Peyer's patch (tissue), 4 donors: ENCODE measurements around the gene LEUTX. TPM values are rescaled to one million over a fixed set of nuclear protein-coding genes. Genes with fewer than 3 reads are reported as not detected.

ENCODE experiments used
- DNase-seq, 3 donors: peaks; one replicate each; pipeline ENCODE4 v3.0.0-alpha.2; 2017 to 2019
- H3K27ac ChIP-seq, 4 donors: fragments of 200-600 bp; sonication (generic); one replicate each; pipeline ENCODE4 v1.5.1; 2016 to 2019
- H3K27me3 ChIP-seq, 2 donors: fragments of 200-600 bp; sonication (generic); one replicate each; pipeline ENCODE4 v1.5.1; 2019
- H3K36me3 ChIP-seq, 3 donors: fragments of 200-600 bp; sonication (generic); one replicate each; pipeline ENCODE4 v1.5.1; 2016 to 2019
- H3K4me1 ChIP-seq, 4 donors: fragments of 200-600 bp; sonication (generic); one replicate each; pipeline ENCODE4 v1.5.1; 2016 to 2019
- H3K4me3 ChIP-seq, 4 donors: fragments of 200-600 bp; sonication (generic); 1 replicate in 3 of 4; 2 replicates in 1 of 4; pipeline ENCODE4 v1.5.1; 2016 to 2019; ENCODE audit warnings: mild to moderate bottlenecking in 1 of 4
- H3K9me3 ChIP-seq, 4 donors: fragments of 200-600 bp; sonication (generic); one replicate each; pipeline ENCODE4 v1.5.1; 2016 to 2019; ENCODE audit warnings: mild to moderate bottlenecking in 1 of 4
- POLR2A ChIP-seq, 2 donors: fragments of 450-650 bp; IDR thresholded peaks; one replicate each; pipeline ENCODE4 v1.5.1; 2017; ENCODE audit warnings: antibody characterized with exemption in 2 of 2, mild to moderate bottlenecking in 2 of 2, moderate library complexity in 2 of 2
- total RNA-seq, 4 donors: library from RNA; depleted of rRNA; stranded (reverse); fragments of >200 nt; gene quantifications; one replicate each; pipeline ENCODE4 v1.1.0, GENCODE V29; 2016
- TF ChIP-seq, protein P1 (sequence below), 6 experiments: fragments of 450-650 bp in 4 of 6; fragments of 200-600 bp in 2 of 6; sonication (generic) in 1 of 6; IDR thresholded peaks; one replicate each; pipeline ENCODE4 v1.5.1; 2017 to 2019; ENCODE audit warnings: antibody characterized with exemption in 6 of 6, mild to moderate bottlenecking in 3 of 6, moderate library complexity in 1 of 6

LEUTX gene
- total RNA-seq, 4 donors from 2014 or later = not detected

DNA sequence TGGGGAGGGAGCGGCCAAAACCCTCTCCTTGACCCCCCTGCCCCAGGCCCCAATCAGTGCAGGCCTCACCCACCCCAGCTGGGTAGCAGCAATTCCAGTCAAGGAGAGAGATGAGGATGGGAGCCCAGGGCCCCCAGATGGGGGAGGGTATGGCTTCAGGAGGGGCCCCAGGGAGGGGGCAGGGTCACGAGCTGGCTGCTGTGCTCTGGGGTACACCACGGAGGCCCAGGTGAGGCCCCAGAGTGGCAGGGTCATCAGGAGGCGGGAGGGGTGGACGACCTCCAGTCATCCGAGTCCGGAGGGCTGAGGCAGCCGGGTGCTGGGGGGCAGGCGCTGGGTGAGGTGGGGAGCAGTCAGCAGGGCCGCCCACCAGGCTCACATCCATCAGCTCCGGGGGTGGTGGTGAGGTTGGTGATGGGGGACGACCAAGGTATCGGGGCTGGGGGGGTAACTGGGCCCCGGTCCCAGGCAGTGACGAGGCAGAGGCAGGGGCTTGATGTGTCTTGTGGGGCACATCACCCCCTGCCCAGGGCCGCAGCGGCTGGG is 47.0 kb downstream of the LEUTX start:
- H3K27me3 ChIP-seq = no peaks in the 10 kb centered on the region
- TF ChIP-seq, protein P1, sequence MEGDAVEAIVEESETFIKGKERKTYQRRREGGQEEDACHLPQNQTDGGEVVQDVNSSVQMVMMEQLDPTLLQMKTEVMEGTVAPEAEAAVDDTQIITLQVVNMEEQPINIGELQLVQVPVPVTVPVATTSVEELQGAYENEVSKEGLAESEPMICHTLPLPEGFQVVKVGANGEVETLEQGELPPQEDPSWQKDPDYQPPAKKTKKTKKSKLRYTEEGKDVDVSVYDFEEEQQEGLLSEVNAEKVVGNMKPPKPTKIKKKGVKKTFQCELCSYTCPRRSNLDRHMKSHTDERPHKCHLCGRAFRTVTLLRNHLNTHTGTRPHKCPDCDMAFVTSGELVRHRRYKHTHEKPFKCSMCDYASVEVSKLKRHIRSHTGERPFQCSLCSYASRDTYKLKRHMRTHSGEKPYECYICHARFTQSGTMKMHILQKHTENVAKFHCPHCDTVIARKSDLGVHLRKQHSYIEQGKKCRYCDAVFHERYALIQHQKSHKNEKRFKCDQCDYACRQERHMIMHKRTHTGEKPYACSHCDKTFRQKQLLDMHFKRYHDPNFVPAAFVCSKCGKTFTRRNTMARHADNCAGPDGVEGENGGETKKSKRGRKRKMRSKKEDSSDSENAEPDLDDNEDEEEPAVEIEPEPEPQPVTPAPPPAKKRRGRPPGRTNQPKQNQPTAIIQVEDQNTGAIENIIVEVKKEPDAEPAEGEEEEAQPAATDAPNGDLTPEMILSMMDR (IDR thresholded peaks at IDR 0.05) = no peak
- no peak for TF ChIP-seq POLR2A (IDR thresholded peaks at IDR 0.05)
- peaks cover 0 to 53% (median 0%) of the 10 kb centered on the region in 3 donors for H3K36me3 ChIP-seq
- DNase-seq = no peak
- H3K27ac ChIP-seq = no peak overlapping the region
- H3K4me1 ChIP-seq = peaks cover 0 to 16% (median 4%) of the 10 kb centered on the region in 4 donors
- no peak overlapping the region for H3K4me3 ChIP-seq
- no peaks in the 10 kb centered on the region for H3K9me3 ChIP-seq

DNA sequence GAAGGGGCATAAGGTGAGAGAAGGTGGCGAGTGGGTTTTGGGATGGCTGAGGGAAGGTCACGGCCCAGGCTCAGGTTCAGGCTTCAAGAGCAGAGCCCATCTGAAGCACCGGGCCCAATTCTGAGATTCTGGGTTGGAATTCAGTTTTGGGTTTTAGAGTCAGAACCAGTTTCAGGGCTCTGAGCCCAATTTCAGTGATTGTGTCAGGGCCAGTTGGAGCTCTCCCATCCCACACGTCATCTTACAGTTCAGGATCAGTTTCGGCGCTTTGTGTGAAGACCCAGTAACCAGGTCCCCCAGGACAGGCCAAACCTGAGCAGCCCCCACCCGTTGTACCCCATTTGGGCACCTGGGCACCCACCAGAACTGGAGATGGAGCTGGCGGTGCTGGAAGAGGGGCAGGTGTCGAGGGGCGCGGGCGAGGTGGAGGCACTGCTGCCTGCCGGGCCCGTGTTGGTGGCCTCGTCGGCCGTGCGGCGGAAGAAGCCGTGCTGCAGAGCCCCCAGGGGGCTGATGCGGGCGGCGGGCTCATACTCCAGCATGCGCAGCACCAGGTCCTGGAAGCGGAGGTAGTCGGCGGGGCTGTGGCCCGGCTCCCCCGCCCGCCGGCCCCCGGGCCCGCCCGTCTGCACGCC is 47.8 kb downstream of the LEUTX start:
- H3K27ac ChIP-seq = no peak overlapping the region
- no peaks in the 10 kb centered on the region for H3K27me3 ChIP-seq
- DNase-seq = peak in 1 of 3 donors; percentile 44
- no peak for TF ChIP-seq POLR2A (IDR thresholded peaks at IDR 0.05)
- TF ChIP-seq, protein P1 (IDR thresholded peaks at IDR 0.05) = no peak
- no peaks in the 10 kb centered on the region for H3K9me3 ChIP-seq
- H3K36me3 ChIP-seq = peaks cover 0 to 61% (median 0%) of the 10 kb centered on the region in 3 donors
- peaks cover 0 to 16% (median 4%) of the 10 kb centered on the region in 4 donors for H3K4me1 ChIP-seq
- no peak overlapping the region for H3K4me3 ChIP-seq

DNA sequence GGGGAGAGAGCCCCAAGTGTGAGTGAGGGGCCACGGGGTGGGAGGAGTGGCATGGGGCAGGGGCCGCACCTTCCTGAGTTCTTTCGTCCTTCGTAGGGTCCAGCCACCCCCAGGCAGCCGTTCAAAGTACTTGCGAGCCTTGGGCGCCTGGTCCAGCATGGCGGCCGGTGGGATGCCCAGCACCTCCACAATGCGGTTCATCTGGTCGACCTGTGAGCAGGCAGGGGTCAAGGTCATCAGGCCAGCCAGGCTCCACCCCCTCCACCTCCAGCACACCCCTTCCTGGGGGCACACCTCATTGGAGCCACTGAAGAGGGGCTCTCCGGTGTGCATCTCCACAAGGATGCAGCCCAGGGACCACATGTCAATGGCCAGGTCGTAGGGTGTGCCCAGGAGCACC is 48.6 kb downstream of the LEUTX start:
- Histone ChIP-seq H3K4me1 (peaks cover 0 to 23% (median 4%) of the 10 kb centered on the region in 4 donors), H3K4me3 (no peak overlapping the region), H3K9me3 (no peaks in the 10 kb centered on the region), H3K27me3 (no peaks in the 10 kb centered on the region), H3K27ac (no peak overlapping the region), H3K36me3 (peaks cover 0 to 68% (median 0%) of the 10 kb centered on the region in 3 donors)
- no peak for DNase-seq
- TF ChIP-seq, protein P1 (IDR thresholded peaks at IDR 0.05) = no peak
- TF ChIP-seq POLR2A (IDR thresholded peaks at IDR 0.05) = no peak

DNA sequence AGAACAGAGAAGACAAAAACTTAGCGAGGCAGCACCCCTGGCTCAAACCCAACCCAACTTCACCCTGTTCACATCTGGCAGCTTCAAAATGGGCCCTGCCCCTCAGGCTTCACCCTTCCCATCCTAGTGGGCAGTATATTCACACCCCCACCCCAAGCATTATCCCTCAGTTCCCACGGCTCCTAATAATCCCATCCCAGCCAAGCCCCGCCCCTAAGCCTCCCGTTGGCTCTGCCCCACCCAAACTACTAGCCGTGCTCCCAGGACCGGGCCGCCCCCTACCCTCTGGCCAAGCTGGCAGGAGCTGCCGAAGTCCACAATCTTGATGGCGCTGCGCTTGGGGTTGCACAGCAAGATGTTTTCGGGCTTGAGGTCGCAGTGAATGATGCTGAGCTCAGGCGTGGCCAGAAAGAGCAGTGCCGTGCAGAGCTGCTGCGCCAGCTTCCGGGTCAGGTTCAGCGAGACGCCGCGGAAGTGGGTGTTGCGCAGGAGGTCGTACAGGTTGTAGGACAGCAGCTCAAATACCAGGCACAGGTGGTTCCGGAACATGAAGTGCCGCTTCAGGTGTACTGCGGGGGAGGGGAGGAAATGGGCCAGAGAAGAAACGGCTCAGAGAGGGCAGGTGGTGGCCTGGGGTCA is 49.5 kb downstream of the LEUTX start:
- H3K27ac ChIP-seq = peak overlapping the region in 1 of 4 donors; percentile 46
- TF ChIP-seq, protein P1 (IDR thresholded peaks at IDR 0.05) = no peak
- TF ChIP-seq POLR2A (IDR thresholded peaks at IDR 0.05) = no peak
- peak in 2 of 3 donors; percentile 41 to 74 for DNase-seq
- H3K9me3 ChIP-seq = no peaks in the 10 kb centered on the region
- H3K36me3 ChIP-seq = peaks cover 0 to 68% (median 0%) of the 10 kb centered on the region in 3 donors
- peaks cover 0 to 32% (median 8%) of the 10 kb centered on the region in 4 donors for H3K4me1 ChIP-seq
- H3K4me3 ChIP-seq = no peak overlapping the region
- H3K27me3 ChIP-seq = no peaks in the 10 kb centered on the region

GRCh38 chr19:39828654-39829032 is 50.0 kb downstream of the LEUTX start:
- no peak for TF ChIP-seq POLR2A (IDR thresholded peaks at IDR 0.05)
- TF ChIP-seq, protein P1 (IDR thresholded peaks at IDR 0.05) = no peak
- Histone ChIP-seq H3K27me3 (no peaks in the 10 kb centered on the region), H3K9me3 (no peaks in the 10 kb centered on the region), H3K27ac (no peak overlapping the region), H3K4me3 (no peak overlapping the region), H3K4me1 (peaks cover 0 to 30% (median 8%) of the 10 kb centered on the region in 4 donors), H3K36me3 (peaks cover 0 to 68% (median 0%) of the 10 kb centered on the region in 3 donors)
- DNase-seq = no peak
